ENCODE data around the gene NLRP7.
"Not testable (repeated sequence)": the region's sequence is repeated elsewhere in the genome, so short reads cannot be mapped to it uniquely, and the experiment has no call there.

- TF ChIP-seq CTCF, POLR2AphosphoS5, POLR2A (IDR thresholded peaks at IDR 0.05): not testable (repeated sequence)
Observed at GRCh38 chr19:54943772-54944361, 3.5 kb downstream of the NLRP7 start.

Data from breast epithelium (tissue), 3 donors.